Endothelial cell (in vitro differentiated cells): ENCODE measurements around the gene LIPG. TPM values are rescaled to one million over a fixed set of nuclear protein-coding genes. Genes with fewer than 3 reads are reported as not detected.

Source experiments
- DNase-seq: peaks from one replicate; pipeline ENCODE4 v3.0.0; 2021; ENCODE audit warnings: low spot score
- H3K27ac Mint-ChIP-seq: one replicate; pipeline ENCODE4 v1.8.0; 2021; ENCODE audit warnings: mixed read lengths, inconsistent platforms; ENCODE audit not compliant: unreplicated experiment
- H3K27me3 Mint-ChIP-seq: one replicate; pipeline ENCODE4 v1.8.0; 2021; ENCODE audit warnings: mild to moderate bottlenecking, moderate library complexity, mixed read lengths, inconsistent platforms; ENCODE audit not compliant: unreplicated experiment
- H3K36me3 Mint-ChIP-seq: one replicate; pipeline ENCODE4 v1.8.0; 2021; ENCODE audit warnings: mild to moderate bottlenecking, low read depth, mixed read lengths, inconsistent platforms; ENCODE audit not compliant: unreplicated experiment
- H3K4me1 Mint-ChIP-seq: one replicate; pipeline ENCODE4 v1.8.0; 2021; ENCODE audit warnings: mild to moderate bottlenecking, mixed read lengths, inconsistent platforms; ENCODE audit not compliant: unreplicated experiment
- H3K4me3 Mint-ChIP-seq: one replicate; pipeline ENCODE4 v1.8.0; 2021; ENCODE audit warnings: mild to moderate bottlenecking, mixed read lengths, inconsistent platforms; ENCODE audit not compliant: unreplicated experiment
- H3K9me3 Mint-ChIP-seq: one replicate; pipeline ENCODE4 v1.8.0; 2021; ENCODE audit warnings: mixed read lengths, inconsistent platforms; ENCODE audit not compliant: unreplicated experiment
- total RNA-seq: library from RNA; stranded (reverse); fragmentation: NEBNext Ultra II Directional; extraction: Animal tissue kit (Norgen Biotek cat#: 25700); gene quantifications from one replicate; pipeline ENCODE4 v1.2.1, GENCODE V29; 2021; ENCODE audit not compliant: unreplicated experiment
- TF ChIP-seq, protein P1 (sequence below): fragments of 200-600 bp; sonication (generic); IDR thresholded peaks from one replicate; pipeline ENCODE4 v1.5.0; 2021; ENCODE audit warnings: antibody characterized with exemption; ENCODE audit not compliant: unreplicated experiment

LIPG gene
- total RNA-seq, 1 donor from 2014 or later: 19.6 TPM

DNA sequence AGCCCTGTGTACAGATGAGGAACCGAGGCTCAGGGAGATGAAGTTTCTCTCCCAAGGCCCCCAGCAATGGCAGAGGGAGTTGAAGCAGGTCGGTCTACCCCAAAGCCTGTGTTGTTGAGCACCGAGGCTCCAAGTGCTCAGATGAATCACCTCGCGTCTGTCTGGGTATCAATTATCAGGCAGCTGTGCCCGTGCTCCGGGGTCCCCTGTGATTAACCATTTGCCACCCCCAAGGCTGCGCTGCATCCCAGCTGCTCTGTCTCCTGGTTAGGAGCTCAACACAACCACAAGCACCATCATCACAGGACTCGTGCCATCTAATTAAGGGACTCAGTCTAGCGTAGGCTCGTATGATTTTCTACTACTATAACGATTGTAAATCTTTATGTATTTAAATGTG, 27.1 kb downstream of the LIPG start:
- Mint-ChIP-seq H3K4me3 (no peak overlapping the region), H3K27ac (no peak overlapping the region), H3K4me1 (peaks cover 5% of the 10 kb centered on the region), H3K36me3 (peaks cover 25% of the 10 kb centered on the region), H3K27me3 (peaks cover 1% of the 10 kb centered on the region), H3K9me3 (no peaks in the 10 kb centered on the region)
- no peak for DNase-seq
- TF ChIP-seq, protein P1, sequence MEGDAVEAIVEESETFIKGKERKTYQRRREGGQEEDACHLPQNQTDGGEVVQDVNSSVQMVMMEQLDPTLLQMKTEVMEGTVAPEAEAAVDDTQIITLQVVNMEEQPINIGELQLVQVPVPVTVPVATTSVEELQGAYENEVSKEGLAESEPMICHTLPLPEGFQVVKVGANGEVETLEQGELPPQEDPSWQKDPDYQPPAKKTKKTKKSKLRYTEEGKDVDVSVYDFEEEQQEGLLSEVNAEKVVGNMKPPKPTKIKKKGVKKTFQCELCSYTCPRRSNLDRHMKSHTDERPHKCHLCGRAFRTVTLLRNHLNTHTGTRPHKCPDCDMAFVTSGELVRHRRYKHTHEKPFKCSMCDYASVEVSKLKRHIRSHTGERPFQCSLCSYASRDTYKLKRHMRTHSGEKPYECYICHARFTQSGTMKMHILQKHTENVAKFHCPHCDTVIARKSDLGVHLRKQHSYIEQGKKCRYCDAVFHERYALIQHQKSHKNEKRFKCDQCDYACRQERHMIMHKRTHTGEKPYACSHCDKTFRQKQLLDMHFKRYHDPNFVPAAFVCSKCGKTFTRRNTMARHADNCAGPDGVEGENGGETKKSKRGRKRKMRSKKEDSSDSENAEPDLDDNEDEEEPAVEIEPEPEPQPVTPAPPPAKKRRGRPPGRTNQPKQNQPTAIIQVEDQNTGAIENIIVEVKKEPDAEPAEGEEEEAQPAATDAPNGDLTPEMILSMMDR: no peak

- H3K9me3 Mint-ChIP-seq: no peaks in the 10 kb centered on the region
- peaks cover 25% of the 10 kb centered on the region for H3K36me3 Mint-ChIP-seq
- H3K4me3 Mint-ChIP-seq: no peak overlapping the region
- TF ChIP-seq, protein P1: no peak
- H3K4me1 Mint-ChIP-seq: peaks cover 2% of the 10 kb centered on the region
- peaks cover 1% of the 10 kb centered on the region for H3K27me3 Mint-ChIP-seq
- DNase-seq: no peak
- H3K27ac Mint-ChIP-seq: no peak overlapping the region
Observed at GRCh38 chr18:49590608-49591007, 28.8 kb downstream of the LIPG start.

- H3K4me3 Mint-ChIP-seq: no peak overlapping the region
- no peak overlapping the region for H3K27ac Mint-ChIP-seq
- peaks cover 1% of the 10 kb centered on the region for H3K27me3 Mint-ChIP-seq
- peaks cover 25% of the 10 kb centered on the region for H3K36me3 Mint-ChIP-seq
- TF ChIP-seq, protein P1: no peak
- H3K9me3 Mint-ChIP-seq: no peaks in the 10 kb centered on the region
- no peaks in the 10 kb centered on the region for H3K4me1 Mint-ChIP-seq
- DNase-seq: no peak
Observed at GRCh38 chr18:49591271-49591670, 29.4 kb downstream of the LIPG start.

DNA sequence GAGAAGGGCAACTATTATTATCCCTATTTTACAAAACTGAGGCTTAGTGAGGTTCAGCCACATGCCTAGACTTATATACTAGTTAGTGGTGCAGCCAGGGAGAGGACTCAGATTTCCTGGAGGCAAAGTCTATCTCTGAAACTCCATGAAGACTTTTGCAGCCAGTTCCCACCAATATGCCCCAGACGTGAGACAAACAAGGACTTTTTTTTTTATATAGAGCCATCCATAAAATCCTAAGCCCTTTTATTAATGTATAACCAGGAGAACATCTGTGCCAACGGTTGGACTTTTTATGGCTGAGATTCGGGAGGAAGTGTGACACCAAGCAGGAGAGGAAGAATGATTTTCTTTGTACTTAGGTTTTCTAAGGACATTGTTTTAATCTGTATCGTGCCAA, 29.9 kb downstream of the LIPG start:
- no peak overlapping the region for H3K27ac Mint-ChIP-seq
- no peaks in the 10 kb centered on the region for H3K4me1 Mint-ChIP-seq
- H3K9me3 Mint-ChIP-seq: no peaks in the 10 kb centered on the region
- H3K4me3 Mint-ChIP-seq: no peak overlapping the region
- H3K27me3 Mint-ChIP-seq: peaks cover 1% of the 10 kb centered on the region
- DNase-seq: no peak
- peaks cover 25% of the 10 kb centered on the region for H3K36me3 Mint-ChIP-seq
- TF ChIP-seq, protein P1: no peak

DNA sequence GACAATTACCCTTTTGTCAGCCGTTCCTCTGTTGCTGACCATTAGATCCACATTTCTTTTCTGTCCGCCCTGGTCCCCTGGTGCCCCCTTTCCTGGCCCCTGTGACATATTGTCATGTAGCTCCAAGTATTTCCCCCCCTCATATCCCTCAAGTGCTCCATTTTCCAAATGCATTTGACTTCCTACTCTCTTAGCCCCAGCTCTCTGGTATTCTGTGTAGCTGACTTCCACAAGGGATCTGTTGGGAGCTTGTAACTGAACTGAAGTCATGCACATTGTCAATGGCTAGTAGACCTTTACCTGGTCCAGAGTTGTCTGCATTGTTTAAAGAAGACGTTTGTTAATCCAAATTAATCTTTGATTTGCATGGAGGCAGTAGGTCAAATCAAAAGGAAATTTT, 34.8 kb downstream of the LIPG start:
- Mint-ChIP-seq H3K27ac (no peak overlapping the region), H3K27me3 (peaks cover 1% of the 10 kb centered on the region), H3K4me3 (no peak overlapping the region), H3K4me1 (no peaks in the 10 kb centered on the region), H3K36me3 (peaks cover 4% of the 10 kb centered on the region), H3K9me3 (no peaks in the 10 kb centered on the region)
- TF ChIP-seq, protein P1: no peak
- no peak for DNase-seq
